ELF-1 (cell line): ENCODE data around the gene RALGPS1.
"Not testable (repeated sequence)": the region's sequence is repeated elsewhere in the genome, so short reads cannot be mapped to it uniquely, and the experiment has no call there.

Experiments used
- DNase-seq: peaks from one replicate; pipeline ENCODE4 v3.0.0-alpha.2; 2016; ENCODE audit warnings: low read depth, low spot score

Gene RALGPS1

DNA sequence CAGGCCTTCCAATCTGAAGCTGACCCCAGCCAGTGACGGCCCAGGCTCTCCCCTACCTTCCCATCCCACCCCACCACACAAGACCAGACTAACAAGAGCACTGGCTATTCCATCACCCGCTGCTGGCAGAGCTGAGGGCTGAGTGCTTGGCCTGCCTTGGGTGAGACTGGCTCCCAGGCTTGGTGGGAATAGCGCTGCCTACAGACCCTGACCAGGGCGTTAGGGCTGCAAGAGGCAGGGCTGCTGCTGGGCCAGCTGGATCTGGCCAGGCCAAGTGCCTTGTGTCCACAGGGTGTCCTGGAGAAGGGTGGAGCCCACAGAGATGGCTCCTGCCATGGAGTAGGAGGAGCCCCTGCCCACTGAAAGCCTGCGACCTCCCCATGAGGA, 239.4 kb downstream of the RALGPS1 start:
- no peak for DNase-seq

- DNase-seq = no peak
These were observed 240.0 kb downstream of the RALGPS1 start for GRCh38 chr9:127154390-127155191.

GRCh38 chr9:127155314-127155960, 240.9 kb downstream of the RALGPS1 start:
- DNase-seq = no peak

DNA sequence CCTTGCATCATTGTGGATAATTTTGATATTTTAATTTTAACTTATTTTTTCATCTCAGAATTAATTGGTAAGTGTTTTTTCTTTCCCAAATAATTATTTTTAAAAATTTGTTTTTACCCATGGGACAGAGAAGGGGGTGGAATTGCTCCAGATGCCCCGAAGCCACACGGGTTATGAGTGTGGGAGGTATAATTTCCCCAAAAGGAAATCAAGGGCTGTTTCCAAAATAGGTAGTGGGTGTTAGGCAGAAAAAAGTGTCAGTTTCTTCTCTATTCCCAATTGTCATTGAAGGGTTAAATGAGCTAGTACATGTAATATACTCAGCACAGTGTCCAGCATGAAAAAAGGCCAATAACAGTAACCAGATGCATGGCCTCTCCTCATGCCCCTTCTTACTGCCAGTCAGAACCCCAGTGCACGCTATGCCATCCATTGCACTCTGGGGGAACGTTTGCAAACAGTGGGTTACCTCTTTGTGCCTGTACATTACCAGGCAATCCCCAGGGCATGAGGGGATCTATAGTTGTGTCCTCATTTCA, 244.3 kb downstream of the RALGPS1 start:
- DNase-seq = no peak

DNA sequence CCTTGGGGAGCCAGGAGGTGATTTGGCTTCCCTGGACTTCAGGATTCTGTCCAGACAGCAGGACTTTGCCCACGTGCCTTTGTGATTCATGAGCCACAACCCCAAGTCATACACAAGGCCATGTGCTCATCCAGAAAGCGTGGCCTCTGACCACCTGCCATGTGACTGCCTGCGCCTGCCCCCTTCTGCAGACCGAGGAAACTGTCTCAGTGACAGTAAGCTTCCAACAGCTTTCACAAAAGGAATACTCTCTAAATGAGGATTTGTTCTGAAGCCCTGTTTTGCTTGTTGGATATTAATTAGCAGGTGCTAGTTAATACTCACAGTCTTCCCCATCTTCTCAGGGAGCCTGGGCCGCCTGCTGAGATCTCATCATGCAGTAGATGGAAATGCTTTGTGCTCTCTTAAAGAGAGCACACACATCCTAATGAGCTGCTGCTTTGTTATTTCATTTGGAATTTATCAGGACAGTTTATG, 244.8 kb downstream of the RALGPS1 start:
- DNase-seq = peak; percentile 68

DNA sequence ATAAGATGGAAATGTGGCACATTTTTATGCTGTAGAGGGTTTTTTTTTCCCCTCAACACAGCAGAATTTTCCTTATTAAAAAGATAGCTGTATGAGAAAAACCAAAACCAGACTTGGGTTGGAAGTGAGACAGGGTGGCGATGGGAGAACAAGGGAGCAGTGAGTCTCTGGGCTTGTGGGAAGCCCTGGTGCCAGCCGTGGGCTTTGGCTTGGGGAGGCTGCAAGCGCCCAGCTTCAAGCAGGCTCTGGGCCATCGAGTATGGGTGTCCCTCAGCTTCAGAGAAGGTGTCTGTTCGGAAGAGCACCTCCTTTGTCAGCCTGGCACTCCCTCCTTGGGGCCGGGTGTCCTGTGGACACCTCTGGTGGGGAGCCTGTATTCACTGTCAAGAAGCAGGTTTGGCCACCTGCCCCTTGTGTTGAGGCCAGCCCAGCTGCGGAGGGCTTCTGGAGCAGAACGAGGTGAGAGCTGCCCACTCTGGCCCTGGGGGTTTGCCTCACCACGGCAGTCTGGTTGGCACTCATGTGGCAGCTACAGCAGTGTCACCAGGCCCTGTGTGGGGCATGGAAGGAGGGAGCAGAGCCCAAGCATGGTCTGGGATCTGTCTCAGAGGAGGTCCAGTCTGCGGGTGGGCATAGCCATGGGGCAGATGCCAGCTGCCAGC, 245.5 kb downstream of the RALGPS1 start:
- DNase-seq = no peak

DNA sequence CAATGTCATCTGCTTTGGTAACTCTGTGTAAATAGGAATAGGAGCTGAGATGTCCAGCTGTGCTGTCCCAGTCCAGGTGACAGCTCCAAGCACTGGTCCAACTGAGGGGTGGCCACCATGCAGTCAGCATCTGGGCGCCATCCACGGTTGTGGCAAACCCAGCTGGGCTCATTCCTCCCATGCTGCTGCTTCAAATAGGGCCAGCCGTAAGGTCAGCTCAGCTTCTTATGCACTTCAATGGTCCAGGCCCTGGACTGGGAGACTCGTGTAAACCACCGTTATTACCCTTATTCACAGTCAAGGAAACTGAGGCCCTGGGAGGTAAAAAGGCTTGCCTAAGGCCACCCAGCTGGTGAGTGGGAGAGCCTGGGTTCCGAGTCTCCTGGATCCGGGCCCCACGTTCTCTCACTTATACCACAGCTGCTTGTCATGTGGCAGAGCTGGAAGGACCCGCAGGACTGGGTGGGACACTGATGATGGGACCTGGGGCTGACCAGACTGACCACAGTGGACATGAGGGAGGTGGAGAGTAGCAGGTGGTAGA, 246.6 kb downstream of the RALGPS1 start:
- DNase-seq = no peak

- DNase-seq = no peak
These were observed 247.7 kb downstream of the RALGPS1 start for GRCh38 chr9:127162046-127162863.

DNA sequence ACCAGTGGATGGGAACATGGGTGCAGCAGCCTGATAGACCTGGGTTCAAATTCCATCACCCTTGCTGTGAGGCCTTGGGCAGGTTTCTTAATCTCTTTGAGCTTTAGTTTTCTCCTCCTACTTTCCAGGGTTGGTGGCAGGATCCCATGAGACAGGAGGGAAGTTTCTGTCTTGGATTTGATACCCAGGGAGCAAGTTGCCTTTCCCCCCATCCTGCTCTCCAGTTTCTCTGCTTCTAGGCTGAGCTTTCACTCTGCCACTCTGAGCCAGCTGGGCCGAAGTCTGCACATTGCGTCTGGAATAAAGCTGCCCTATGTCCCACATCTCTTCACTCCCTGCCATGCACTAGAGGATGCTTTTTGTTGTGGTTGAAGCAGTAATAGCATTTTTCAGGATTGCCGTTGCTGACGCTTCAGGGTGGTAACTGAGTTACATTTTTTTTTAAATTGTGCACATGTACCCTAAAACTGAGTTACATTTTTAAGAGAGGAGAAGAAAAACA, 248.3 kb downstream of the RALGPS1 start:
- DNase-seq = no peak

GRCh38 chr9:127163409-127163808, 248.8 kb downstream of the RALGPS1 start:
- no peak for DNase-seq

DNA sequence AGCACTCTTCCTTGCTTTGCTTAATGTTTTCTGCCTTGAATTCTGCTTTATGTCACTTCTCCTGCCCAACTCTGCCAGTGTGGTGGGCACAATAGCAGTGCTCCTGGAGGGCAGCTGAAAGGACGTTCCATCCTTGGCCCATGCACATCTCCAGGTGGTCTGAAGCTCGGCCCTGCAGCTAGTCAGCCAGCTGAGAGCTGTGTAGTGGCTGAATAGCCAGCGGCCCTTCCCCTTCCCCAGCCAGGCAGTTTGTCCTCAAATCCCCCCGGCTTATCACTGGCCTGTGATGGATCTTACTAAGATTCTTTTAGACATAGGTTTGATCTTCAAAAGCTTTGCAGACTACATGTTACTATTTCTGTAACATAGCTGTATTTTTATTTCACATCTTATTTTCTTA, 250.5 kb downstream of the RALGPS1 start:
- DNase-seq = no peak

DNA sequence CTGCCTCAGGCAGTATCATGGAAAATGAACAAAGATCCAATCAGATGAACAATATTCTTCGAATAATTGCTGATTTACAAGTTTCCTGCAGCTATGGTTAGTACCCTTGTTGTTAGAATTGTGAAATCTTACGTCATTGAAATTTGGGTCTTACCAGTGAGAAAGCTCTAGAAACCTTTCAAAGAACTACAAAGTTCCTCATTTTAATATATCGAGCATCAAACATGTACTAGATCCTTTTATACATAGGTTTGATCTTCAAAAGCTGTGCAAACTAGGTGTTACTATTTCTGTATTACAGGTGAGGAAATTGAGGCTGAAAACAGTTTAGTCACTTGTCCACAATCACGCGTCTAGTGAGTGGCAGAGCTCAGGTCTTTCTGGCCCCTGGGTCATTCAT, 251.5 kb downstream of the RALGPS1 start:
- no peak for DNase-seq

DNA sequence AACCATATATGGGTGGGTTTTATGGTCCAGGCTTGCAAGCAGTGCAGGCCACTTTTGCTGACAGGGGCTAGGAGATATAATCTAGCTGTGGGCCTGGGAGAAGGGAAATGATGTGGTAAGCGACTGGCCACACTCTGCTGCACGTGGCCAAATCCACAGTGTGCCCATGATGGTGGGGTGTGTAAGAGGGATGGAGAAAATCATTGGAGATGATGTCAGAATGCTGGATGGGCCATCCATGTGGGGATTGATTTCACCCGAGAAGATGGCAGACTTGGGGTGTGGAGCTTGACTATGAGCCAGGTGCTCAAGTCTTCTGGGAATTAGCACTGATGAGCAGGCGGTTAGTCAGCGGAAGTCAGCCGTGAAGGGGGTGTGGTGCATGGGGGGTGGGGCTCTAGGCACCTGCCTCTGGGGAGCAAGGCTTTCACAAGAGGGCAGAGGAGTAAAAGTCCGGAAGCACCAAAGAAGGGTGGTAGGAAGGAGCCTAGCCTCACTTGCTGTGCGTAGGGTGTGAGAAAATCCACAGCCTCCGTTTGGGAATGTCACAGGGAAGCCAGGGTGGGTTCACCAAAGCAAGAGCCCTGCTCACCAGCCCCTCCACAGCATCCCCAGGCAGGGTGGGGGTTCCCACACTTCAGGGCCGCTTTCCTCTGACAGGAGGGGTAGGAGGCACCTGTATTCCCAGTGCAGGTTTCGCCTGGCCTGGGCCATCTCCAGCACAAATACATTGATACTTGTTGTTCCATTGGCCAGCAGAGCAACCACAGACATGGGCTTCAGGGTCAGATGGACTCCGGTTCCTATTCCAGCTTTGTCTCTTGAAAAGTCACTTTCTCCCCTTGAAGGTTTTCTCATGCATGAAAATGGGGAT, 252.3 kb downstream of the RALGPS1 start:
- DNase-seq = no peak

DNA sequence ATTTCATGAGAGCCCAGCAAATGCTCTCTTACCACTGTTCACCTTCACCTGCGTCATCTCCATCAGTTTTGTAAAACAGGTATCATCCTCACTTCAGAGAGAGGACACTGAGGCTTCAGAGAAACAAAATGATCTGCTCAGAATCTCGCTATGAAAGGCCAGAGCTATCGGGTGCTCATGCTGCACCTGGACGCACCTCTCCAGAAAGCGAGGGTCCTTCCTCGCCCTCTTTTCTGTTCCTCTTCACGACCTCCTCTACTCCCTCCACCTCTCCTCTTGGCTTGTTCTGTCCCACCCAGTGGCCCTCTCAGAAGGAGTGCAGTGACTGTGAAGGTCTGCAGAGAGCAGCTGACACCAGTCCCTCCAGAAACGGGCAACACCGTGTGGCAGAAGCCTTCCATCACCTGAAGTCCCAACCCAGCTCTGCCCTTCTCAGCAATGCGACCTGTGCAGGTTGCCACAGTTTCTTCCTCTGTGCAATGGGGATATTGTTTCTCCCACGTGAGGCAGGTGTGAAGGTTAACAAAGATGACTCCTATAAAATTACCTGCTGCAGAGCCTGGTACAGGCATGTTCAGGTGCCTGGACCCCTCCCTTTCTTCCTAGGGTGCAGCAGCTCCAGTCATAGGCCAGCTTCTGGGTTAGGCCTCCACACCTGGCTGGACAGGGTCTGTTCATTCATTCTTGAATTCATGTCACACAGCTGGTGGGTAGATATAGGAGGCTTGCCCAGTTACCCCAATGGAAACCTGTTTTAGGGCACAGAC, 253.2 kb downstream of the RALGPS1 start:
- DNase-seq = no peak

GRCh38 chr9:127168756-127169574, 254.4 kb downstream of the RALGPS1 start:
- no peak for DNase-seq

DNA sequence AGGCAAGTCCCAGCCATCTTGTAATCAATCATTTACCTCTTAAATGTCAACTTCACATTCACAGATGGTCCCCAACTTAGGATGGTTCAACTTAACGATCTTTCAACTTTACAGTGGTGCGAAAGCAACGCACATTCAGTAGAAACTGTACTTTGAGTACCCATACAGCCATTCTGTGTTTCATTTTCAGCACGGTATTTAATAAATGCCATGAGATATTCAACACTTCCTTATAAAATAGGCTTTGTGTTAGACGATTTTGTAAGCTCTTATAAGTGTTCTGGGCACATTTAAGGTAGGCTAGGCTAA, 254.9 kb downstream of the RALGPS1 start:
- no peak for DNase-seq

- DNase-seq = no peak
These were observed 255.5 kb downstream of the RALGPS1 start for GRCh38 chr9:127170103-127170502.

DNA sequence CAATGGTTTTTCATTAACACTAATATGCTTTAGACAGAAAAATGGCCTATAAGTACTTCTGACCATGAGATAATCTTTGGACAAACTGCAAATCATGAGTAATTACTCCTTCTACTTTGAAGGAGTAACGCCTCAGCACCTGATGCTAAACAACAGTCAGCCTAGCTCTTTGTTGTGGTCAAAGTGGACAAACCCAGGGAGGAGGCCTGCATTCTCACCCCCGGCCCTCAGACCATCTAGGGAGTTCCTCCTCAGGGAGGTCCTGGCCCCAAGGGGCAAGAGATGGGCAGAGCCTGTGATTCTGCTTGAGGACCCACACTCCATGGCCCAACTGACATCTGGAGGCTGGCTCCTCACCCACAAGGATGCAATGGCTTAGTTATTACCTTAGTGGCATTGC, 256.1 kb downstream of the RALGPS1 start:
- no peak for DNase-seq

- not testable (repeated sequence) for DNase-seq
These were observed 256.8 kb downstream of the RALGPS1 start for GRCh38 chr9:127171348-127171747.
